H1 (cell line): ENCODE results near the gene GPR141.

Experiments
- ATF3 ChIP-seq: IDR thresholded peaks from 2 replicates; pipeline ENCODE4 v1.6.1; 2011; ENCODE audit warnings: low read depth, mild to moderate bottlenecking, low read length; ENCODE audit not compliant: insufficient read depth
- CTCF ChIP-seq, 3 experiments: IDR thresholded peaks; 1 replicate in 2 of 3; 2 replicates in 1 of 3; pipeline versions ENCODE4 v1.5.1 to v1.6.1; 2011; ENCODE audit warnings: low read length in 3 of 3, mild to moderate bottlenecking in 3 of 3, inconsistent platforms in 2 of 3, low read depth in 1 of 3, moderate library complexity in 1 of 3; ENCODE audit not compliant: insufficient read depth in 1 of 3; ENCODE audit errors: control extremely low read depth in 1 of 3
- TAF1 ChIP-seq: IDR thresholded peaks from 2 replicates; pipeline ENCODE4 v1.6.1; 2011; ENCODE audit warnings: mild to moderate bottlenecking, low read depth, low read length

GRCh38 chr7:37657816-37658215 lies 25.8 kb upstream of the GPR141 start:
- TF ChIP-seq TAF1 (no peak), CTCF (IDR thresholded peaks at IDR 0.05; ENCODE audit: control extremely low read depth in 1 of 3, insufficient read depth in 1 of 3, low read depth in 1 of 3, low read length in 3 of 3) (no peak), ATF3 (no peak)
